Suppressor macrophage (primary cell): Measurements from ENCODE around the gene BEGAIN.

Source experiments
- DNase-seq, 4 experiments: peaks; one replicate each; pipeline ENCODE4 v3.0.0-alpha.2; 2020 to 2022

The BEGAIN gene

GRCh38 chr14:100601064-100601463 is 13.8 kb upstream of the BEGAIN start:
- no peak for DNase-seq

GRCh38 chr14:100599981-100600380 is 12.8 kb upstream of the BEGAIN start:
- DNase-seq, result peak in 2 of 4 experiments; percentile 48 to 58

GRCh38 chr14:100594625-100594951 is 7.4 kb upstream of the BEGAIN start:
- DNase-seq, result no peak

GRCh38 chr14:100593751-100594624 is 6.8 kb upstream of the BEGAIN start:
- DNase-seq, result no peak

GRCh38 chr14:100592972-100593371 is 5.8 kb upstream of the BEGAIN start:
- no peak for DNase-seq

GRCh38 chr14:100592461-100592891 is 5.3 kb upstream of the BEGAIN start:
- no peak for DNase-seq

- no peak for DNase-seq
Measured at GRCh38 chr14:100591453-100592371, 4.5 kb upstream of the BEGAIN start.

- no peak for DNase-seq
Measured at GRCh38 chr14:100590726-100591452, 3.7 kb upstream of the BEGAIN start.

GRCh38 chr14:100589760-100590469 is 2.7 kb upstream of the BEGAIN start:
- no peak for DNase-seq

- DNase-seq, result no peak
Measured at GRCh38 chr14:100589071-100589759, 2.0 kb upstream of the BEGAIN start.

- no peak for DNase-seq
Measured at GRCh38 chr14:100588671-100589070, 1.5 kb upstream of the BEGAIN start.

- no peak for DNase-seq
Measured at GRCh38 chr14:100587763-100588411, 670 bp upstream of the BEGAIN start.

GRCh38 chr14:100586403-100587085 is 673 bp downstream of the BEGAIN start:
- DNase-seq, result peak in 1 of 4 experiments; percentile 37

GRCh38 chr14:100586153-100586402 is 1.1 kb downstream of the BEGAIN start:
- no peak for DNase-seq

GRCh38 chr14:100585448-100586152 is 1.6 kb downstream of the BEGAIN start:
- no peak for DNase-seq

GRCh38 chr14:100584056-100585031 is 2.9 kb downstream of the BEGAIN start:
- no peak for DNase-seq

- DNase-seq, result no peak
Measured at GRCh38 chr14:100583245-100583644, 4.0 kb downstream of the BEGAIN start.

GRCh38 chr14:100582496-100583165 is 4.6 kb downstream of the BEGAIN start:
- no peak for DNase-seq
